HuH-7 (cell line): Measurements from ENCODE around the gene DOCK8.

Experiments
- DNase-seq: peaks from one replicate; pipeline ENCODE4 v3.0.0; 2011; ENCODE audit warnings: low spot score

DOCK8 gene

DNA sequence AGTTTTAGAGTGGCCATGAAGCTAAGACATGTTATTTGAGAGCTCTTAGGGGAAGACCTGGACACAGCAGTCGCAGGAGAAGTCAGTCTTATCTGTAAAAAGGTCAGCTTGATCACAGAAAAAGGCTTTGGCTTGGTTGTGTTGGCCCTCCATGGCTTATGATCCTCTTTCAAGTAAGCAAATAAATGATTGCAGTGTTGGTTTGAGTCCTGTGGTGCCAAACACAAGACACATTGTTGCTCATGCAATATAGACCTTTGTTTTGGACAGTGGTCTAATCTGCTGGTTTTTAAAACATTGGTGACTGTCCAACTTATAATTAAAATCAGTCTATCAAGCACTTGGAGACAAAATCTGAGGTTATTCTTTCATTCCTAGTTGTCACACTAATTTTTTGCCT lies 54.0 kb downstream of the DOCK8 start:
- DNase-seq, result no peak

DNA sequence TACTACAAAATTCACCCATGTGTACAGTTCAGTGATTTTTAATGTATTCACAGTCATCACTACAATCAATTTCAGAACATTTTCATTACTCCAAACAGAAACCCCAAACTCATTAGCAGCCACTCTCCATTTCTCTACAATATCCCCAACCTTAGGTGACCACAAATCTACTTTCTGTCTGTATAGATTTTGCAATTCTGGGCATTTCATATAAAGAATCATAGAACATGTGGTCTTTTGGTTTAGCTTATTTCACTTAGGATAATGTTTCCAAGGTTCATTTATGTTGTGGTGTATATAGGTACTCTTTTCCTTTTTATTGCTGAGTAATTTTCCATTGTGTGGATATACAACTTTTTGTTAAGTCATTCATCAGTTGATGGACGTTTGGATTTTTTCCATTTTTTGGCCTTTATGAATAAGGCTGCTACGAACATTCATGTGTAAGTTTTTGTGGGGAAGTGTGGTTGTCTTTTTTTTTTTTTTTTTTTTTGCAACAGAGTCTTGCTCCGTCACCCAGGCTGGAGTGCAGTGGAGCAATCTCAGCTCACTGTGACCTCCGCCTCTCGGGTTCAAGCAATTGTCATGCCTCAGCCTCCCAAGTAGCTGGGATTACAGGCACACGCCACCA lies 54.5 kb downstream of the DOCK8 start:
- DNase-seq, result no peak

DNA sequence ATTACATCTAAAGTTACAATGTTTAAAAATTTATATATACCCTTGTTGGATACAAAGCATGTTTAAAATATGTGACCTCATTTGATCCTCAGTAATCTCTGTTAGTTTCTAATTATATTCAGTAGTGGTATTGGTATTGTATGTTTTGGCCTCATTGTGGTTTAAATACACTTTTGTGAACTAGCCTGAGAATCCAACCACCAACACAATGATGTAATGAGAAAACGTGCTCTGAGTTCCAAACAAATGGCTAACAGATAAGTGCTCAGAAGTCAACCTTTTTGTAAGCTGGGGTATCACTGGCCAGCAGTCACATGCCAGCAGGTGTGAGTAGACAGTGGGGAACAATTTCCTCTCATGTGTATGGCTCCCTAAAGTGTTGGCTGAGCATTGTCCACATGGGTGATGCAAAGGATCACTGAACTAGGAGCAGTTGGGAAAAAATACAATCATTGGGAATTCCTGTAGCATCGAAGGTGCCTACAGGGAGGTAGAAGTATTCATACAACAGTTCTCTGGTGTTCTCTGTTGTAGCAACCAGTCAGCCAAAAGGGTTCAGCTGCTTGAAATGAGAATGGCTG lies 56.1 kb downstream of the DOCK8 start:
- DNase-seq, result no peak

DNA sequence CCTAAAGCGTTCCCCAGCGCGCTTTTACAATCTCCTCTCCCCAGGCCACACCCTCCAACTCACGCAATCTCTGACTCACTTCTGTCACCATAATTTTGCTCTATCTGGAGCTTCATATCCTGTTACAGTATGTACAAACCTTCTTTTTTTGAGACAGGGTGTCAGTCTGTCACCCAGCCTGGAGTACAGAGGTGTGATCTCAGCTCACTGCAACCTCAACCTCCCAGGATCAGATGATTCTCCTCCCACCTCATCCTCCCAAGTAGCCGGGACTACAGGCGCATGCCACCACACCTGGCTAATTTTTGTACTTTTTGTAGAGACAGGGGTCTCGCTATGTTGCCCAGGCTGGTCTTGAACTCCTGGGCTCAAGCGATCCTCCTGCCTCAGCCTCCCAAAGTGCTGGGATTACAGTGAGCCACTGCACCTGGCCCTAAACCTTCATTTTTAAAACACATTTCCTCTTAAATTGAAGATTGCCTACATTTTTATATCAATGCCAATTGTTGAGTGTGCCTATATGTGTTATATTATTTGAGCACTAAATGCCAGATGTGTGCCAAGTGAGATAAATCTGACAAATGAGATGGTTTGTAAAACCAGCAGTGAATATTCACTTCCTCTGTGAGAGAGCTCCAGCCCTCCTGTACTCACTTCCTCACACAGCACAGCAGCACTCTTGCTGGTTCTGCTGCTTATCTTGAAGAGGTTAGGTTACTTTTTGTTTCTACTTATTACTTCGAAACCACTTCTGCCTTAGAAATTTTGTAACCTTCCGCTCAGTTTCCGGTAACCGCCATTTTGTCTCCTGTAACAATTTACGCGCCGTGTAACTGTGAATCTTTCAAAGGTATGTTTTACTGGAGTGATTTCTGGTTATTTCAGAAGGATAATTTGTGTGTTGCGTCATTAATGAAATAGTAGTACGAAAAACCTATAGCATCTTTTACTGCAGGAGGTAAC lies 57.9 kb downstream of the DOCK8 start:
- no peak for DNase-seq

DNA sequence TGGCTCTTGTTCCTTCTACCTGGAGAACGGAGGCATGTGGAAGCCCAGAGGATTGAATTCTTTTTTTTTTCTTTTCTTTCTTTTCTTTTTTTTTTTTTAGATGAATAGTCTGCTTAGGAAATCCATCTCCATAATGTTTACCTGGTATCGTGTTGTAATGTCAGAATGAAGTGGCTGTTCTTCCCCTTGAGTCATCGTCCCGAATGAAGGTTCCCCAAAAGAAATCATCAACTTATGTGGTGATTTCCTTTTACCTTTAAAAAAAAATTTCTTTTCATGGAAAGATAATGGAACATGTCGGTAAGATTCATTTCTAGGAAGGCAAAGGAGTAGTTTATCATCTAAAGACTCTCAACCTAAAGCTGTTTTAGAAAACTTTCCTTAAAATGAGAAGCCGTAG lies 59.7 kb downstream of the DOCK8 start:
- DNase-seq, result no peak

DNA sequence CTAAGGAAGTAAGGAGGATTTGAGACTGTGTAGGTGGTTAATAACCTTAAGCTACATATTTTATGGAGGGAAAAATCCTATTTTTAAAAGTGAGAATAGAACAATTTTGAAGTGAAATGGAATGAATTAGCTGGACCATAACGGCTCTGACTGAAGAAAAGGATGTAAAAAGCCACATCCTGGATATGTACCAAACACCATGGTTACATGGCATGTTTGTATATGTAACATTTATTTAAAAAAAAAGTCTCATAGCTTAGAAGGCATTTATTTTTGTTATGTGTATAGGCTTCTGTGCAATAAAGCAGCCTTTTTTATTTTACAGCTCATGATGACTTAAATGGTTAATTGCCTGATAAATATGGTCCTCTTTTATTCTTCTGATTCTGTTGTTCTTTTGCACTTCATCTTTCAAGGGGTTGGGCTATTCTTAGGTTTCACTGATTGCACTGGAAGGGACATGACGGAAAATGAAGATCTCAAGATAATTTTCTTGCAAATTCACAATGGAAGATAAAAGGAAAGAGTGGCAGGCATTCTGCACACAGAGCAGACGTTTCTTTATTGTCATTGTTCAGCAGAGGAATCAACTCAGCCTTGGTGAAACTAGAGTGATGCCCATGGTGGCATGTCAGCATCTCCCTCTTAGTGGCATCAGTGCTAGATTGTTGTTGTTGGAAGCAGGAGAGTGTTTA lies 63.1 kb downstream of the DOCK8 start:
- no peak for DNase-seq

DNA sequence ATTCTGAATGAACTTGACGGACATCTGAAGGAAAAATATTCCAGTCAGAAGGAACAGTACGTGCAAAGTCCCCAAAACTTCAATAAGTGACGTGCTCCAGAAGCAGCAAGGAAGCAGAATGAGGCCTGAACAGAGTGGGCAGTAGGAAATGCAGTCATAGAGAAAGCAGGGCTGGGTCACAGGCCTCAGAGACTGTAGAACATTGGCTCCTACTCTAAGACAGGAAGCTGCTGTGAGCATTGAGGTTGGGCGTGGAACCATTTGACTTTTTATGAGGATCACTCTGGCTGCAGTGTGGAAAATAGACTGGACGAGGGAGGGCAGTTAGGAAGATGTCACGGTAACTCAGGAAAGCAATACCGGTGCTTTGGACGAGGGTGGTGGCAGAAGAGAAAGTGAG lies 64.0 kb downstream of the DOCK8 start:
- DNase-seq, result no peak

DNA sequence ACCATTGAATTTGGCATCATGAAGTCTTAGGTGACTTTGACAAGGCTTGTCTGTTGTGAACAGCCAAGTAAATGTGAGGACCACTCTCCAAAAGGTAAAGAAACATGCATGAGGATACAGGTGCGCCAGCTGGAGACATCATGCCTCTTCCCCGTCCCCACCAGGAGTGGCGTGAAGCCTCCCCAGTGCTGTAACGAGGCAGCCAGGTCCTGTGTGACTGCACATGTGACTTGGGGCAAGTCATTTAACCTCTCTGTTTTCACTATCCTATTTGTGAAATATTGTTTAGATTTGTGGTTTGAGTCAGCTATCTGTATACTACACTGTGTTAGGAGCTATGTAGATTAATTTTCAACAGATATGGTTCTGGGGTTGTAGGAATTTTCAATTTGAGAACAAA lies 65.0 kb downstream of the DOCK8 start:
- no peak for DNase-seq

DNA sequence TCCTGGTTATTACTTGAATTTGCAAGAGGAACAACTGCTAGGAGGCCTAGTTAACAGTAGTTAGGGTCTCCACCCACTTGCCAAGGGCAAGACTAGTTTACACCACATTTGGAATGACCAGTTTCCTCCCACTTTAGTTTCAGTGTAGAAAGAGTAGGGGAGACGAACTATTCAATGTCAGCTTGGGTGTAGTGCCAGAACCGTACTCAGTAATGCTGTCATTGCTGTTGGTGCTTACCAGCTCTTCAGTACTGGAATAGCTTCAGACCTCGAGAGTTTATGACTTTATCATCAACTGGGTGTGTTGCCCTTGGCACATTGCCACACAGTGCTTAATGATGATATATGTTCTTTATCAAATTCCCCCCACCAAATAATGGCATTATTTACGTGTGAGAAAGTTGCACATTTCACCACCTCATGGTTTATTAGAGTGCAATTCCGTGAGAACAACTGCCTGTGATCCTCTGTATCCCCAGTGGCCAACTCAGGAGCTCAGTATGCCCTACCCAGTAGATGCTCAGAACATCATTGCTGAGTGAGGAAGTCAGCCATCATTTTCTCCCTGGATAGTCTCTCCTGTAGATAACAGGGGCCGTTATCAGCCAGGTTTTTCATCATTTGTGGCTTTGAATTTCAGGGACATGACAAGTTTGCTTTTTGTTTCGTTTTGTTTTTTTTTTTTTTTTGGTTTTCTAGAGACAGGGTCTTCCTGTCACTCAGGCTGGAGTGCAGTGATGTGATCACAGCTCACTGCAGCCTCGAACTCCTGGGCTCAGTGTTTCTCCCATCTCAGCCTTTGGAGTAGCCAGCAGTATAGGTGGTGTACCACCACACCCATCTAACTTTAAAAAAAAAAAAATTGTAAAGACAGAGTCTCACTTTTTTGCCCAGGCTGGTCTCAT lies 67.3 kb downstream of the DOCK8 start:
- no peak for DNase-seq

DNA sequence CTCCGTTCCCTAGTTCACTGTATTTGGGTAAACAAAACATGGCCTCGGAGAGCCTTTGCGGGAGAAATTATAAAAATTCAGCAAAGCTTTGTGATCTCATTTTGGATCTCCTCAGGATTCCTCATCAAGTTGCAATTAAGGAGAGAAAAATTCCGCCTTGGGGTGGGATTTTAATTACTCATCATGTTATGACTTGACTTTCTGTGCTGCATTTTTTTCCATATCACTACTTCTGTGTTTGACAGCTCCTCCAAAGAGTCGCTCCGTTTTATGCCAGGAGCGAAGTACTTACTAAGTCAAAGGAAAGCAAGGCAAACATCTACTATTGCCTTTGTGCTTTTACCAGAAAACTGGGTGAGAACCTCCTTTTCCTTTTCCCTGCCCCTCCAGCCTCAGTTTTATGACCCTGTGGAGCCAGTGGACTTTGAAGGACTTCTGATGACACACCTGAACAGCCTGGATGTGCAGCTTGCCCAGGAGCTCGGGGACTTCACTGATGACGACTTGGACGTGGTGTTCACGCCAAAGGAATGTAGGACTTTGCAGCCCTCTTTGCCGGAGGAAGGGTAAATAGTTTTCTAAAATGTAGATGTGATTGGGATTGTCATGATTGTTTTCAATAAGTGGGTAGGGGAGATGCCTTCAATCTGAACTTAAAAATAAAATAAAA lies 71.5 kb downstream of the DOCK8 start:
- DNase-seq, result no peak

DNA sequence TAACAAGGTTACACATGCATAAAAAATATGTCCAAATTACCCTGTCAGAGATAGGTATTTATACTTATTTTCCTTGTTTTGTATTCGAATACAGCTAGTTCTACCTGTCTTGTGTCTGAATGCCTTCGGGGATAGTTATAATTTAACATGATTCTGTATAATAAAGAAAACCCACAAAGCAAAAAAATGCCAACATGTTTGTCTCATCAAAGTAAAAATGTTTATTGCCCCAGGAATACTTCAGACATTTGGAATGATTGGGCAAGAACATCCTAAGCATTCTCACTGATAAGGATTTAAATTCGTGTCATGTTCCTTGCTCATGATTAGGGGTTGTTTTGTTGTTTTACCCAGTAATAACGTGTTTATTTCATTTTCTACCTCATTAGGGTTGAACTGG lies 74.5 kb downstream of the DOCK8 start:
- DNase-seq, result no peak

DNA sequence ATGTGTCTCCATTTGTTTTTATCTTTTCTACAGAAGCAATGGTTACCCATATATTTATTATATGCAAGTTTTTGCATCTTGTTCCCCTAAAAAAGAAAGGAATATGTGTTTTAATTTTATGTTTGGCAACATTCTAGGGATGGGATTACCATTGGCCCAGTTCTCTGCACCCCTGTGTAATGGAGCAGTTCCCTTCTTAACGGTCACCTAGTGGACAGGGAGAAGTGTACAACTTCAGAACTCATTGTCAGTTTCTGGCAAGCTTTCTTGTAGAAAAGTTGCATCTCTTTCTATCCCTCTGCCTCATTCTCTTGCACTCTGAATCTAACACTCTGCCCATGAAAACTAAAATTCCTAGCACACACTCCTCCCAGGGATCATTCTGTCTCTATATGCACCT lies 78.2 kb downstream of the DOCK8 start:
- DNase-seq, result no peak

DNA sequence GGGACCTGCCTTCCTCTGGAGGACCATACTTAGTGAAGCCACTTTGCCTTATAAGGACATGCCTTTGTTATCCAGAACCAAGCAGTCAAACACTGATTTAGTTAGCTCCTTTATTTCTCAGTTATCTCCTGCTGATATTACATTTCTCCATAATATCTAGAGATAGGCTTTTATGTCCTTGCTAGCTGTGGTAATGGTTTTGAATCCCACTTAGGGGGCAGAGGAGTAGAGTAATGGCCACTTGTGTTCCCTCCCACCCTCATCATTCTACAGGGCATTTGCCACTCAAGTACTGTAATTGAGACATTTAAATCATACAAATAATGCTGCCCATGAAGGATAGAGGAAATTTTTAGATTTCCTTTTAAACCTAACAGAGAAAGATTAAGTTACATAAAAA lies 80.9 kb downstream of the DOCK8 start:
- no peak for DNase-seq

DNA sequence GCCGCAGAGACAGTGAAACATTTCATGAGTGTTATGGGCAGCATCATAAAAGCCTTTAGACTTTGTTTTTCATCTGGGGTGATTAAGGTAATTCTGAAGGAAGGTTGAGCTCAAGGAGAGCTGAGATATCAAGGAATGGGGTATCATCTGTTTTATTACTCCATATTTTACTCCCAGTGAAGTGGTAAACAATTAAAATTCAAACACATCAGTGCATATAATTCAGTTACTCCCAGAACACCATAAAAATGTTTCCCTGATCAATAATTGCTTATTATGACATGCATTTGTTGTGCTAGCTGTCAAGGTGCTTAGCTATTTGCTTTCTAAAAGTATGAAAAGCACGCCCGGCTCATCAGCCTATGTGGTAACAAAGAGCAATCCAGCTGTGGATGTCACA lies 81.7 kb downstream of the DOCK8 start:
- no peak for DNase-seq

DNA sequence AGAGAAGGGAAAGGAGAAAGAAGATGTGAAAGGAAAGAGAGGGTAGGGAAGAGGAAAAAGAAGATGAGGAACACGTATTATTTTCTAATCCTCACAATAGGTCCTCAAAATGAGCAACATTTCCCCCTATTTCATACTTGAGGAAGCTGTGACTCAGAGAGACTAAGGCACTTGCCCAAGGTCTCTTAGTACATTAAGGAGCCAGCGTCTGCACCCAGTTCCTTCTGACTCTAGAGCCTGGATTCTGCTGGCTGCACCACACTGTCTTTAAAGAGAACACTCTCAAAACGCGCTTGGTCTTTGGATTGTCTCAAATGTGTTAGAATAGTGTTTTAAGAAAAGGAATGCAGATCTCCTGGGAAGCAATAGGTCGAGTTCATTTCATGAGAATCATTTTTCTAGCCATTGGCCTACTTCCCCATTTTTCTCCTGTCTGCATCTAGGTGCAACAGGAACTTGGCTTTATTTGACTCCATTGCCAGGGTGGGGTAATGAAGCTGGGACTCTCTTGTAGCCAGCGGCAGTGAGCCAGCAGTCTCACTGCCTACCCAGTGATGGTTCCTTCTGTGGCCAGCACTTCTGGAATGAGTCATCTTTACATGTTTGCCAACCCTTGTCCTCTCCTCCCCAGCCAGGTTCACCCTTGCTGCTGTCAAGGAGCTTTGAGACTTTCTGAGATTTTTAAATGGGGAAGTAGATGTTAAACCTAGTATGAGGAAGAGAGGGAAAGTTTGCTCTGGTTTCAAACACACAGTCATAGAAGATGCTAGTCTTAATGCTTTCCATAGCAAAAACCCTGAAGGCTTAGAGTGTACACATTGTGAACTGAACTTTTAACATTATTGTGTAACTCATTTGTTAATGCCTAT lies 82.7 kb downstream of the DOCK8 start:
- DNase-seq, result no peak

DNA sequence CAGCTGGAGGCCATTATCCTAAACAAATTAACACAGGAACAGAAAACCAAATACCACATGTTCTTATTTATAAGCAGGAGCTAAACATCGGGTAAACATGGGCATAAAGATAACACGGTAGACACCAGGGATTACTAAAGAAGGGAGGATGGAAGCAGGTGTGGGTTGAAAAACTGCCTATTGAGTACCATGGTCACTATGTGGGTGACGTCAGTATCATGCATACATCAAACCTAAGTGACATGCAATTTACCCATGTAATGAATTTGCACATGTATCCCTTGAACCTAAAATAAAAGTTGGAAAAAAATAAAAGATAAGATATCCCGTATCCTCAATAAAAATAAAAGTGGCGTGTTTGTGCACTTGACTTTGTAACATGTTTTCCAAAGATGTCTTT lies 88.8 kb downstream of the DOCK8 start:
- DNase-seq, result no peak

DNA sequence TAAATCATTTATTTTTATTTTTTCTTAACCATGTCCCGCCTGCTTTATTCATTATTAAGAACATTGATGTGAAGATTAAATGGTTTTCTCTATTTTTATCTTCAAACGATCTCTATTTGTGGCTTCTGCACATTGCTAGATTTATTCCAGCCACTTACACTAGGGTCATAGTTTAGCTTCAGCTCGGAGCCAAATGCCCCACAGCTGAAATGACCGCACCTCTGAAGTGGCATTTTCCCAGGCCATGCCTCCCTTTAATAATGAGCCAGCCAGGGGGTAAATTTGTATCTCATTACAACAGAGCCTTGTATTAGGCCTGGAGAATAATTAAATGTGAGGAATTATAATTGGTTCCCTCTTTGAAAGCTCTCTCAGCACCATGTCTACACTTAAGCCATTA lies 89.4 kb downstream of the DOCK8 start:
- DNase-seq, result no peak

DNA sequence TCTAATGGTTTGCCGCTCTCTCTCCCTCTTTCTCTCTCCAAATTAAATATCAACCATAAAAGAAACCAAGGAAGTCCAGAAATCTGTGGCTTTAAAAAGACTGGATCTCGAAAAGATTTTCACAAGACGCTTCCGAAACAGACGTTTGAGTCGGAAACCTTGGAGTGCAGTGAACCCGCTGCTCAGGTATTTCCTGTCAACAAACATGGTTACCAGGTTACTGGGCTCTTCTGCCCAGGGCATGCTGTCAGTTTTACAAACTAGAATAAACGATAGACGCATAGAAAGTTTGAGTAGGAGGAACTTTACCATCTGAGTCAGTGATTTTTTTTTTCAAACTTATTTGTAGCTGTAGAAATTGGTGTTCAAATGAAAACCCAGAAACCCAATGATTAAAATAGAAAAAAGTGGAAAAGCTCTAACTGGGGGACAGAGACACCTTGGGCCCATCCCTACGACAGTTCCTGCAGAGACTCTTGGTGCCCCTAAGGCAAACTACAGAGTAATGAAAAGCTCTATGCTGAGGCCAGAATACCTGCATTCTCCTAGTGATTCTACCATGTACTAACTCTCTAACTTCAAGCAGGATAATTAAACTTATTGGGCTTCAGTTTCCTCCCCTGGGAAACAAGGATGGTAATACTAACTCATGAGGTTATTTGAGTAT lies 90.0 kb downstream of the DOCK8 start:
- DNase-seq, result no peak

DNA sequence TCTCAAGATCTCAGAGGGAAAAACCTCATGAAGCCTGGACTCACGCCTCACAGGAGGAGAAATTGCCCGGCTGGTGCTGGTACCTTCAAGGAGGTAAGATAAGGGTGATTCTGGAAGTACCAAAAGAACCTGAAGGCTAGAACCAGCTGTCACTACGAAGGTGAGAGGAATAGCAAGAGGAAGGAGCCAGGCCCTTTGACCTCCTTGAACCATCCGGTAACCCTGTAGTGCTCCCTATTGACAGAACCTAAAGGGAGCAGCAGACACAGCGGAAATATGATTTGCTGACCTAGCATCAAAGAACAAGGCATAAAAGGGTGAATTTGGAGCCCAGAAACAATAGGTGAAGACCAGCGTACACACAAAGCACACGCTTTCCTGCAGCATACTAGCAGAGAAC lies 92.2 kb downstream of the DOCK8 start:
- peak; percentile 12 for DNase-seq

DNA sequence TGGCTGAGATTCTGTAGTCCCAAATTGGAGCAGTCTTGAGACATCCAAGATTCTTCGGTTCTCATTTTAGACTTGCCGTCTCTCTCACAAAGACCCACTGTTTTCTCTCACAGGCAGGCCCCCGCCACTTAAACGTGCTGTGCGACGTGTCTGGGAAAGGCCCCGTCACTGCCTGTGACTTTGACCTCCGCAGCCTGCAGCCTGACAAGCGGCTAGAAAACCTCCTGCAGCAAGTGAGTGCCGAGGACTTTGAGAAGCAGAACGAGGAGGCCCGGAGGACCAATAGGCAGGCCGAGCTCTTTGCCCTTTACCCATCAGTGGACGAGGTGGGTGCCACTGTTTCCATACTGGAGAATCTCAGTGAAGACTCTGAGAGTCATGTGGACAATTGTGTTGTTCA lies 97.2 kb downstream of the DOCK8 start:
- no peak for DNase-seq
